HUES6 (cell line): ENCODE results near the gene MAP1B.

ENCODE experiments used
- H3K27ac ChIP-seq: 2 replicates; pipeline ENCODE4 v1.7.0; 2013; ENCODE audit warnings: low read depth, mild to moderate bottlenecking, low read length, inconsistent platforms
- H3K27me3 ChIP-seq: 2 replicates; pipeline ENCODE4 v1.6.1; 2013; ENCODE audit warnings: low read length; ENCODE audit not compliant: control insufficient read depth, insufficient read depth
- H3K36me3 ChIP-seq: 2 replicates; pipeline ENCODE4 v1.6.1; 2013; ENCODE audit warnings: low read length; ENCODE audit not compliant: control insufficient read depth, insufficient read depth
- H3K4me1 ChIP-seq: 2 replicates; pipeline ENCODE4 v1.6.1; 2013; ENCODE audit warnings: low read length; ENCODE audit not compliant: control insufficient read depth, insufficient read depth
- H3K4me3 ChIP-seq: 2 replicates; pipeline ENCODE4 v1.5.1; 2013; ENCODE audit warnings: low read depth, low read length
- H3K9ac ChIP-seq: one replicate; pipeline ENCODE4 v1.6.1; 2013; ENCODE audit warnings: mild to moderate bottlenecking, low read length
- H3K9me3 ChIP-seq: 2 replicates; pipeline ENCODE4 v1.6.1; 2013; ENCODE audit warnings: low read depth, low read length; ENCODE audit not compliant: control insufficient read depth, insufficient read depth

The MAP1B gene

GRCh38 chr5:72191404-72191803, 84.1 kb downstream of the MAP1B start:
- no peak overlapping the region for H3K9ac ChIP-seq
- H3K4me1 ChIP-seq = no peaks in the 10 kb centered on the region
- no peaks in the 10 kb centered on the region for H3K9me3 ChIP-seq
- H3K4me3 ChIP-seq = no peak overlapping the region
- H3K27ac ChIP-seq = no peak overlapping the region
- H3K36me3 ChIP-seq = peaks cover 96% of the 10 kb centered on the region
- H3K27me3 ChIP-seq = no peaks in the 10 kb centered on the region

GRCh38 chr5:72194846-72195245, 87.6 kb downstream of the MAP1B start:
- Histone ChIP-seq H3K27ac (no peak overlapping the region), H3K4me1 (no peaks in the 10 kb centered on the region), H3K9me3 (no peaks in the 10 kb centered on the region), H3K27me3 (no peaks in the 10 kb centered on the region), H3K9ac (no peak overlapping the region), H3K4me3 (no peak overlapping the region), H3K36me3 (peaks cover 97% of the 10 kb centered on the region)

DNA sequence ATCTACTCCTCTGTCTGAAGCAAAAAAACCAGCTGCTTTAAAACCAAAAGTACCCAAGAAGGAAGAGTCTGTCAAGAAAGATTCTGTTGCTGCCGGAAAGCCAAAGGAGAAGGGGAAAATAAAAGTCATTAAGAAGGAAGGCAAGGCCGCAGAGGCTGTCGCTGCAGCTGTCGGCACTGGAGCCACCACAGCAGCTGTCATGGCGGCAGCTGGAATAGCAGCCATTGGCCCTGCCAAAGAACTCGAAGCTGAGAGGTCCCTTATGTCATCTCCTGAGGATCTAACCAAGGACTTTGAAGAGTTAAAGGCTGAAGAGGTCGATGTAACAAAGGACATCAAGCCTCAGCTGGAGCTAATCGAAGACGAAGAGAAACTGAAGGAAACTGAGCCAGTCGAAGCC, 88.3 kb downstream of the MAP1B start:
- no peak overlapping the region for H3K4me3 ChIP-seq
- H3K9ac ChIP-seq = no peak overlapping the region
- no peaks in the 10 kb centered on the region for H3K27me3 ChIP-seq
- no peak overlapping the region for H3K27ac ChIP-seq
- no peaks in the 10 kb centered on the region for H3K9me3 ChIP-seq
- no peaks in the 10 kb centered on the region for H3K4me1 ChIP-seq
- H3K36me3 ChIP-seq = peaks cover 97% of the 10 kb centered on the region

- Histone ChIP-seq H3K36me3 (peaks cover 91% of the 10 kb centered on the region), H3K27me3 (no peaks in the 10 kb centered on the region), H3K27ac (no peak overlapping the region), H3K9me3 (no peaks in the 10 kb centered on the region), H3K4me3 (no peak overlapping the region), H3K9ac (no peak overlapping the region), H3K4me1 (no peaks in the 10 kb centered on the region)
These were observed 90.1 kb downstream of the MAP1B start for GRCh38 chr5:72197393-72197792.

DNA sequence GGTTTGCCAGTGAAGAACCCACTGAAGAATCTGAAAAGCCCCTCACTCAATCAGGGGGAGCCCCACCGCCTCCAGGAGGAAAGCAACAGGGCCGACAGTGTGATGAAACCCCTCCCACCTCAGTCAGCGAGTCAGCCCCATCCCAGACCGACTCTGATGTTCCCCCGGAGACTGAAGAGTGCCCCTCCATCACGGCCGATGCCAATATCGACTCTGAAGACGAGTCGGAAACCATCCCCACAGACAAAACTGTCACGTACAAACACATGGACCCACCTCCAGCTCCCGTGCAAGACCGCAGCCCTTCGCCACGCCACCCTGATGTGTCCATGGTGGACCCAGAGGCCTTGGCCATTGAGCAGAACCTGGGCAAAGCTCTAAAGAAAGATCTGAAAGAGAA, 92.4 kb downstream of the MAP1B start:
- no peaks in the 10 kb centered on the region for H3K9me3 ChIP-seq
- H3K9ac ChIP-seq = no peak overlapping the region
- H3K27ac ChIP-seq = no peak overlapping the region
- peaks cover 92% of the 10 kb centered on the region for H3K36me3 ChIP-seq
- H3K4me1 ChIP-seq = no peaks in the 10 kb centered on the region
- H3K27me3 ChIP-seq = no peaks in the 10 kb centered on the region
- no peak overlapping the region for H3K4me3 ChIP-seq

DNA sequence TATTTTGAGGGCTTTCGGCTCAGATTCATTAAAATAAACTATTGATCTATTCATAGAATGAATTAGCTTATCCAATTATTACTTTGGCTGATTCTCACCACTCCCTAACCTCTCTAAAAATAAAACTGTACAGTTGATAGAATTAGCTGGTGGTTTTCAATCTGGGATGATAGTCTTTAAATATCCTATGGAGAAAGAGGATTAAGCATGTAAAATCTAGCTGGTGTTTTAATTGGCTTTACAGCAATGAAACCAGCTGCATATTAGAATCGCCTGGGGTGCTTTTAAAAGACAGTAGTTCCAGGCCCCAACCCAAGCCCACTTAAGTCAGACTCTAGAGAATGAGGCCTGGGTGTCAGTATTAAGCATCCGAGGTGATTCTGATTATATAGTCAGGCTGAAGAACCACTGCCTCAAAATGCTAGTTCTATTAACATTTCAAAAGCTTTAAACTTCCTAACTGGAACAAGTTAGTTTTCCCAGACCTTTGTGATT, 95.1 kb downstream of the MAP1B start:
- Histone ChIP-seq H3K4me1 (no peaks in the 10 kb centered on the region), H3K9me3 (no peaks in the 10 kb centered on the region), H3K27me3 (no peaks in the 10 kb centered on the region), H3K27ac (no peak overlapping the region), H3K4me3 (no peak overlapping the region), H3K36me3 (peaks cover 92% of the 10 kb centered on the region), H3K9ac (no peak overlapping the region)

- Histone ChIP-seq H3K9me3 (no peaks in the 10 kb centered on the region), H3K36me3 (peaks cover 89% of the 10 kb centered on the region), H3K4me3 (no peak overlapping the region), H3K9ac (no peak overlapping the region), H3K27ac (no peak overlapping the region), H3K4me1 (no peaks in the 10 kb centered on the region), H3K27me3 (no peaks in the 10 kb centered on the region)
These were observed 96.1 kb downstream of the MAP1B start for GRCh38 chr5:72203251-72203845.

DNA sequence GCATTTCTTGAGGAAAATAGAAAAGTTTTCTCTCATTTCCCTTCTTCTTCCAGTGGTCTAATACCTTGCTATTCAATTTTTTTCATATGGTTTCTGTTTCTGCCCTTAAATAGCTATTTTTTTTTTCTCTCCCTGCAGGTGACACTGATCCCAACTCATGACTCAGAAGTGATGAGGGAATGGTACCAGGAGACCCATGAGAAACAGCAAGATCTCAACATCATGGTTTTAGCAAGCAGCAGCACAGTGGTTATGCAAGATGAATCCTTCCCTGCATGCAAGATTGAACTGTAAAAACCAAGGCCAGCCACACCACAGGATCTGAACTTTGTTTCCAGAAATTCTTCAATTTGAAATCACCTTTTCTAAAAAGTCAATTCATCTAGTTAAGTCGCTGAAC, 97.7 kb downstream of the MAP1B start:
- H3K4me1 ChIP-seq = peaks cover 10% of the 10 kb centered on the region
- no peak overlapping the region for H3K27ac ChIP-seq
- peaks cover 73% of the 10 kb centered on the region for H3K36me3 ChIP-seq

DNA sequence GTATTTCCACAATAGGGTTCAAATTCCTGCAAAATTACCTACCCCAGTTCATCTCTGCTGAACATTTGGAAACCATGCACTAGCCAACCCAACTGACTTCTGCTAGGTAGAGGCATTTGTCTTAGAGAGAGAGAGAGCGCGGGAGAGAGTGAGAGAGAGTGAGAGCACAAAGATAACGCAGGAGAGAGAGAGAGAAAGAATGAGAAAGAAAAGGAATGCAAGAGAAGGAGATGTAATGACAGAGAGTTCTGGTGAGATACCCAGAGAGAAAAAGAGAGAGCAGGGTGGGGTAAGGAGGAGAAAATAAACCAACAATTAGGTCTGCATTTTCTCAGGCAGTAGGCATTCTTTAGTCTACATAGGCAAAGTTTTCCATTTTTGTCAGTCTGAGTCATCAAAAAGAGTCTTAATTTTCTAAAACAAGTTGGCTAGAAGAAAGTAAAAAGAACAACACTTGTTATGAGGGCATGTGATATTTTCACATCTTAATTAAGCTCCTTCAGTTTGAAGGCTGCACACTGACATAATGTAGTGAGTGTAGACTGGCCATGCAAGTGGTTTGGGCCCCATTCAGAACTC, 98.2 kb downstream of the MAP1B start:
- peaks cover 16% of the 10 kb centered on the region for H3K4me1 ChIP-seq
- H3K27ac ChIP-seq = no peak overlapping the region
- H3K4me3 ChIP-seq = no peak overlapping the region
- peaks cover 68% of the 10 kb centered on the region for H3K36me3 ChIP-seq
- no peaks in the 10 kb centered on the region for H3K27me3 ChIP-seq
- no peak overlapping the region for H3K9ac ChIP-seq
- H3K9me3 ChIP-seq = no peaks in the 10 kb centered on the region

More for the DNA sequence above, 97.7 kb downstream of the MAP1B start:
- Histone ChIP-seq H3K9me3 (no peaks in the 10 kb centered on the region), H3K9ac (no peak overlapping the region), H3K4me3 (no peak overlapping the region), H3K27me3 (no peaks in the 10 kb centered on the region)

DNA sequence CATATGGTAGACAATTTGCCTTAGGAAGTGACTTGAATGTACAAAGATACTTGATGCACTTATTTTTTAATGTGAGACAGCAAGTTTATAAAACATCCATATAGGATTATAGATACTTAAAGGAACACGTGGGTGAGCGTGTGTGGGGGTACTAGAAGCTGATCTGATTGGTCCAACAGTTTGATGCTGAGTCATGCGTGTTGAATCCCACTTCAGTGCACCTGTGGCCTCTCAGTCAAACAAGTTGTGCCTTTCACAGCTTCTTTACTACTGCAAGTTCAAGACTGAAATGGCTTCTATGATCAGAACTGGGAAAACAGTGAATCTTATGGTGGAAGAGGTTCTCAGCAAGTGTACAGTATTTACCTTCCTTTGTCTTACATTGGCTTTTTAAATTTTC, 98.9 kb downstream of the MAP1B start:
- H3K27me3 ChIP-seq = no peaks in the 10 kb centered on the region
- H3K9ac ChIP-seq = no peak overlapping the region
- H3K27ac ChIP-seq = no peak overlapping the region
- peaks cover 18% of the 10 kb centered on the region for H3K4me1 ChIP-seq
- H3K4me3 ChIP-seq = no peak overlapping the region
- no peaks in the 10 kb centered on the region for H3K9me3 ChIP-seq
- H3K36me3 ChIP-seq = peaks cover 63% of the 10 kb centered on the region

GRCh38 chr5:72206994-72207393, 99.7 kb downstream of the MAP1B start:
- peaks cover 56% of the 10 kb centered on the region for H3K36me3 ChIP-seq
- no peak overlapping the region for H3K9ac ChIP-seq
- H3K27me3 ChIP-seq = no peaks in the 10 kb centered on the region
- peaks cover 18% of the 10 kb centered on the region for H3K4me1 ChIP-seq
- no peaks in the 10 kb centered on the region for H3K9me3 ChIP-seq
- no peak overlapping the region for H3K27ac ChIP-seq
- no peak overlapping the region for H3K4me3 ChIP-seq
